Urinary bladder (tissue), 4 donors: ENCODE measurements around the gene MEI4. TPM values are rescaled to one million over a fixed set of nuclear protein-coding genes. Genes with fewer than 3 reads are reported as not detected.
"Not testable (repeated sequence)": the region's sequence is repeated elsewhere in the genome, so short reads cannot be mapped to it uniquely, and the experiment has no call there.

ENCODE experiments used
- DNase-seq: peaks from one replicate; pipeline ENCODE4 v3.0.0-alpha.2; 2015; ENCODE audit errors: extremely low spot score
- H3K27ac ChIP-seq: one replicate; pipeline ENCODE4 v1.5.1; 2013; ENCODE audit warnings: low read depth, mild to moderate bottlenecking, moderate library complexity
- H3K36me3 ChIP-seq: one replicate; pipeline ENCODE4 v1.6.1; 2013; ENCODE audit warnings: mild to moderate bottlenecking, moderate library complexity; ENCODE audit not compliant: insufficient read depth
- H3K4me1 ChIP-seq: one replicate; pipeline ENCODE4 v1.6.1; 2013; ENCODE audit warnings: mild to moderate bottlenecking, moderate library complexity; ENCODE audit not compliant: insufficient read depth
- H3K4me3 ChIP-seq: one replicate; pipeline ENCODE4 v1.5.1; 2013; ENCODE audit warnings: low read depth, low read length
- WGBS: extraction: QIAGEN DNeasy Blood & Tissue Kit; methylation state at CpG from one replicate; pipeline ENCODE4 v1.1.7; 2013; 5-methylcytosine and 5-hydroxymethylcytosine counted together
- polyA plus RNA-seq: library from polyadenylated mRNA; stranded (reverse); fragments of 200-250 nt; gene quantifications from one replicate; pipeline ENCODE4 v1.2.3, GENCODE V29; 2013
- total RNA-seq: library from RNA; depleted of rRNA; stranded (reverse); fragments of >200 nt; gene quantifications from one replicate; pipeline ENCODE4 v1.2.3, GENCODE V29; 2014
- donor health status: healthy with polysubstance abuse.
- donor health status: healthy.

Gene MEI4
- total and polyA plus RNA-seq, 2 donors = 0.01 to 0.21 TPM

DNA sequence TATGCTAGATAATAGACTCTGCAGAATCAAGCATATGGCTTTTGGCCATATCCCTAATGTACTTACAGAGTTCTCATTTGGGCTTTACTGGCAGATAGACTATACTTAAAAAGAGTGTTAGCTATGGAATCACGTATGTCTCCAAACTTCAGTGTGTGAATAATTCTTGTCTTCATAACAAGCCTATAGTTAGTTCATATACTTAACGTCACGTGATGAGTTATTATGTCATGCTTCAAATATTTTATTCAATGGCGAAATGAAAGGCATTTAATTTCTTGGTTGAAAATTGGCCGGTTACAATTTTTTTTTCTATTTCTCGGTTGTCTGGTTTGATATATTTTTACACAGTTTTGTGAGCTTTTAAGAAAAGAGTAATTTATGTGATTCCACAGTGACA, 62.7 kb downstream of the MEI4 start:
- no peak overlapping the region for H3K4me3 ChIP-seq
- 86% methylated on average over 6 of the region's 6 CpGs for WGBS
- no peak for DNase-seq
- H3K27ac ChIP-seq = no peak overlapping the region
- no peaks in the 10 kb centered on the region for H3K36me3 ChIP-seq
- no peaks in the 10 kb centered on the region for H3K4me1 ChIP-seq

DNA sequence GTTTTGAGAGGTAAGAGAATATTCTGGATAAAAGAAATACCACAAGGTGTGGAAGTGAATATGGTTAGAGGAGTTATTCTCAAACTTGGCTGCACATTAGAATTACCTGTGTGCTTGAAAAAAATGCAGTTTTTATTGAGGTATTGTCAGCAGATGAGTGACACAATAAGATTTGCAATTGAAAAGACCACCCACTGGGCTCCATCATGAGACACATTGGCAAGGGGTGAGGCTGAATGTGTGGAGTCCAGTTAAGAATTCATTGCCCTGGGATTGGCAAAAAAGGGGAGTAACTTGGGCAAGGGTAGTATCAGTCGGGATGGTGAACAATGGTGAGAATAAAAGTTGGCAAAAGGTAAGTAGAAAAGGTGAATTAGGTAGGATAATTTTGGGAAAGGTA, 63.5 kb downstream of the MEI4 start:
- DNase-seq = no peak
- Histone ChIP-seq H3K27ac (no peak overlapping the region), H3K4me3 (no peak overlapping the region), H3K4me1 (no peaks in the 10 kb centered on the region), H3K36me3 (no peaks in the 10 kb centered on the region)
- WGBS = 75% methylated on average over 1 of the region's 1 CpG

DNA sequence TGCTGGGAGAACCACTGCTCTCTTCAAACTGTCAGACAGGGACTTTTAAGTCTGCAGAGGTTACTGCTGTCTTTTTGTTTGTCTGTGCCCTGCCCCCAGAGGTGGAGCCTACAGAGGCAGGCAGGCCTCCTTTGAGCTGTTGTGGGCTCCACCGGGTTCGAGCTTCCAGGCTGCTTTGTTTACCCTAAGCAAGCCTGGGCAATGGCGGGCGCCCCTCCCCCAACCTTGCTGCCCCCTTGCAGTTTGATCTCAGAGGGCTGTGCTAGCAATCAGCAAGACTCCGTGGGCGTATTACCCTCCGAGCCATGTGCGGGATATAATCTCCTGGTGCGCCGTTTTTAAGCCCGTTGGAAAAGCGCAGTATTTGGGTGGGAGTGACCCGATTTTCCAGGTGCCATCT, 83.2 kb downstream of the MEI4 start:
- 88% methylated on average over 13 of the region's 13 CpGs for WGBS
- not testable (repeated sequence) for H3K4me3 ChIP-seq, H3K27ac ChIP-seq, H3K36me3 ChIP-seq, DNase-seq, H3K4me1 ChIP-seq

DNA sequence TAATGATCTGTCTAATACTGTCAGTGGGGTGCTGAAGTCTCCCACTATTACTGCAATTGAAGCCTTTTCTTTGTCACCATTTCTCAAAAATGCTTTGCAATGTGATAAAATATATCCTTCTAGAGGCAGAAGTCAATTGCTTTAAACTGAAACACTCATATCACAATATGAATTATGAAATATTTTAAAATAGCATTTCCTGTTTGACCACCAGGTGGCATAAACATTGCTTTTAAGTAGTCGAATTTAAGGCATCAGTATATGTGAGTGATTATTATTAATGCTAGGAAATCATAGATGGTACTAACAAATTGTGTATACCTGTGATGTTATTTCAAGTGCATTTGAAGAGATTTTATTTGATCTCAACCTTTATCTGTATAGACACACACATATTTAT, 87.5 kb downstream of the MEI4 start:
- Histone ChIP-seq H3K4me3 (no peak overlapping the region), H3K27ac (no peak overlapping the region), H3K36me3 (no peaks in the 10 kb centered on the region), H3K4me1 (no peaks in the 10 kb centered on the region)
- DNase-seq = no peak
- WGBS = 22% methylated on average over 1 of the region's 1 CpG

DNA sequence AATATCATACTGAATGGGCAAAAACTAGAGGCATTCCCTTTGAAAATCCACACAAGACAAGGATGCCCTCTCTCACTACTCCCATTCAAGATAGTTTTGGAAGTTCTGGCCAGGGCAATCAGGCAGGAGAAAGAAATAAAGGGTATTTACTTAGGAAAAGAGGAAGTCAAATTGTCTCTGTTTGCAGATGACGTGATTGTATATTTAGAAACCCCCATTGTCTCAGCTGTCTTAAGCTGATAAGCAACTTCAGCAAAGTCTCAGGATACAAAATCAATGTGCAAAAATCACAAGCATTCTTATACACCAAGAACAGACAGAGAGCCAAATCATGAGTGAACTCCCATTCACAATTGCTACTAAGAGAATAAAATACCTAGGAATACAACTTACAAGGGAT, 99.3 kb downstream of the MEI4 start:
- not testable (repeated sequence) for H3K36me3 ChIP-seq, H3K27ac ChIP-seq, H3K4me3 ChIP-seq, H3K4me1 ChIP-seq, DNase-seq
- 67% methylated on average over 1 of the region's 1 CpG for WGBS

DNA sequence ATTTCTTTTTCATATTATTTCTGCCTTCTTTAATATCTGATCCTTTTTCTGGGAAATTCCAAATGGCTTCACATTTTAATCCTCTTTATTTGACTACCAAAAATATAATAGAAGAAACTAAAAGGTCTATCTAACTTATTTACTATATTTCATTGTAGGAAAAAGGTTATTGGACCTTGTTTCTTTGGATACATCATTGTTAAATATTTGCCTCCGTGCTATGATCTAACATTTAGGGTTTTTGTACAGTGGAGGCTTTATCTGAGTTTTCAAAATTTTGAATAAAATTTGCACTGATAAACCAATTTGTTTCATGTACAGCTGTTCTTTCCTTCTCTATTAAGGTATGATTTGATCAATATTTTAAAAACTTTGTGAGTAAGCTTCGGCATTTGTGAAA, 109.5 kb downstream of the MEI4 start:
- Histone ChIP-seq H3K4me3 (no peak overlapping the region), H3K4me1 (no peaks in the 10 kb centered on the region), H3K36me3 (no peaks in the 10 kb centered on the region), H3K27ac (no peak overlapping the region)
- DNase-seq = no peak
- 84% methylated on average over 2 of the region's 2 CpGs for WGBS

DNA sequence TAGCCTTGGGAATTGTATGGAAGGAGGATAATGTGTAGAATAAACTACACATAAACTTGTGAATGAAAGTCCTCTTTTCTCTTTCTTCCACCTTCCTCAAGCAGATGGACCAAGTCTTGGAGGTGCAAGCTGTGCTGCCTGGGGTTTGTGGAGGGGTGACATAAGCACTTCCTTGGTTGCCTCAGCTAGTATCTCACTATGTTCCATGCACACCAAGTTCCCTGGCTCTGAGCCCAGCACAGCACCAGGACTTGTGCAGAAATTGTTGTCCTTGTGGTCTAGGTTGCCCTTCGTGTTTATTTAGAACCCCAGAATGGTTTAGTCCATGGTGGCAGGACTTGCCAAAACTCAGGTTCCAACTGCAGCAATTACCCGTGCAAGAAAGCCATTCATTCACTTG, 110.3 kb downstream of the MEI4 start:
- DNase-seq = no peak
- Histone ChIP-seq H3K36me3 (no peaks in the 10 kb centered on the region), H3K4me3 (no peak overlapping the region), H3K4me1 (no peaks in the 10 kb centered on the region), H3K27ac (no peak overlapping the region)
- 88% methylated on average over 2 of the region's 2 CpGs for WGBS

DNA sequence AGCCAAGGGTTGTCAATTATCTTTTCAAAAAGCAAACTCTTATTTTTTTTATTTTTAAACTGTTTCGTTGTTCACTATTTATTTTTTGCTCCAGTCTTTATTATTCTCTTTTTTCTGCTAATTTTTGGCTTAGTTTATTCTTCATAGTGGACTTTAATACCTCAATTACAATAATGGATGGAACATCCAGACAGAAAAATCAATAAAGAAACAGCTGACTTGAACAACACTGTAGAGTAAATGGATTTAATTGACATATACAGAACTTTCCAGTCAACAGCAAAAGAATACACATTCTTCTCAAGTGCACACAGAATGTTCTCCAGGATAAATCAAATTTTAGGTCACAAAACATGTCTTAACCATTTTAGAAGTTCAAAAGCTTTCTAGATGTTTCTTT, 111.5 kb downstream of the MEI4 start:
- no peaks in the 10 kb centered on the region for H3K36me3 ChIP-seq
- H3K4me3 ChIP-seq = no peak overlapping the region
- WGBS = 79% methylated on average over 1 of the region's 1 CpG
- no peaks in the 10 kb centered on the region for H3K4me1 ChIP-seq
- no peak overlapping the region for H3K27ac ChIP-seq
- DNase-seq = no peak

DNA sequence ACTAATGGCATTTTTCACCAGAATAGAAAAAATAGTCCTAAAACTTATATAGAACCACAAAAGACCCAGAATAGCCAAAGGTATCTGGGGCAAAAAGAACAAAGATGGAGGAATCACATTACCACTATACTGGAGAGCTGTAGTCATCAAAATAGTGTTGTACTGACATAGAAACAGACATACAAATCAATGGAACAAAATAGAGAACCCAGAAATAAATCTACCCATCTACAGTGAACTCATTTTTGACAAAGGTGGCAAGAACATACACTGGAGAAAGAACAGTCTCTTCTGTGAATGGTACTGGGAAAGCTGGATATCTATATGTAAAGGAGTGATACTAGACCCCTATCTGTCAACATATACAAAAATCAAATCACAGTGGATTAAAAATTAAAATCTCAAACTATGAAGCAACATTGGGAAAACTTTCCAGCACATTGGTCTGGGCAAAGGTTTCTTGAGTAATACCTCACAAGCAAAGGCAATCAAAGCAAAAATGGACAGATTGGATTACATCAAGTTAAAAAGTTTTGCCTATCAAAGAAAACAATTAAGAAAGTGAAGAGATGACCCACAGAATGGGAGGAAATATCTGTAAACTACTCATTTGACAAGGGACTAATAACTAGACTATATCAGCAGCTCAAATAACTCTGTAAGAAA, 120.5 kb downstream of the MEI4 start:
- Histone ChIP-seq H3K4me3 (no peak overlapping the region), H3K4me1 (no peaks in the 10 kb centered on the region), H3K27ac (no peak overlapping the region), H3K36me3 (no peaks in the 10 kb centered on the region)
- no peak for DNase-seq

DNA sequence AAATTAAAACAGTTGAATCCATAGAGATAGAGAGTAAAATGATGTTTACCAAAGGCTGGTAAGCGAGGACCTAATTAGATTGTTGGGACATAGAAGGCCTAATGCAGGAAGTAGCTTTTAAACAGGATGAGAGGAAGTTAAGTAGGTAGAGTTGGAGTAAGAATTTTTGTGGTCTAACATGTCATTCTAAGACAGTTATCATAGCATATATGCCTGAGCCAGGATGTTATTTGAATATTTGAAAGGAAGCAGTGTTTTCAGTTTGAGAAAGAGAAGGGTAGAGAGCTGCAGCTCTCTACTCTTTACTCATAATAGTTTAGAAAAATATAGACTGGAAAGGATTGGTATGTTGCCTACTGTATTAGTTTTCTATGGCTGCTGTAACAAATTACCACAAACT, 121.6 kb downstream of the MEI4 start:
- no peak for DNase-seq
- no peaks in the 10 kb centered on the region for H3K4me1 ChIP-seq
- H3K4me3 ChIP-seq = no peak overlapping the region
- H3K27ac ChIP-seq = no peak overlapping the region
- WGBS = 76% methylated on average over 1 of the region's 1 CpG
- H3K36me3 ChIP-seq = no peaks in the 10 kb centered on the region

DNA sequence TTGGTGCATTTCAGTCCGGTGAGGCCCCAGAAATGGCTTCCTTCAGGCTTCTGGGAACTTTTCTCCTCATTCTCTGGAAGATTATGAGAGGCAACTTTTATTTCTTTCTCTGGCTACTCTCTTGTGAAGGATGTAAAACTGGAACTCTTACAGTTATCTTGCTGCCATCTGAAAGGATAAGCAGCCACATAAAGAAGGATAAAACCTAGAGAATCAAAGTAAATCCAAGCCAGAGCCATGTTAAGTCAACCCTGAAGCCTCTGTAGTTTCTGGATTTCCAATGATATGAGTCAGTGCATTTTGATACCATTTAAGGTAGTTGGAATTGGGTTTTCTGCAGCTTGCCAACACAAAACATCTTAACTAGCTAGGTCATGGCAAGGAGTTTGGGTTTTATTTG, 123.6 kb downstream of the MEI4 start:
- WGBS = 63% methylated on average over 1 of the region's 1 CpG
- Histone ChIP-seq H3K27ac (no peak overlapping the region), H3K4me1 (no peaks in the 10 kb centered on the region), H3K4me3 (no peak overlapping the region), H3K36me3 (no peaks in the 10 kb centered on the region)
- DNase-seq = no peak

DNA sequence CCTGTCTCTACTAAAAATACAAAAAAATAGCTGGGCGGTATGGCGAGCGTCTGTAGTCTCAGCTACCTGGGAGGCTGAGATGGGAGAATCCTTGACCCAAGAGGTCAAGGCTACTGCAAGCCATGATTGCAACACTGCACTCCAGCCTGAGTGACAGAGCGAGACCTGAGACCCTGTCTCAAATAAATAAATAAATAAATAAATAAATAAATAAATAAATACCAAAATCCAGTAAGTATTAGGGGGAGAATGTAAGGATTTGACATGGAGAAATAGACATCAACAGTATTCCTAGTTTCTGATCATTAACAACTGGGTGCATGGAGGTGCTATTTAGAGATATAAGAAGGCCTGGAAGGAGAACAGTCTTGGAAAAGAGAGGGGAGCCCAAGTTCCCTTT, 125.7 kb downstream of the MEI4 start:
- 96% methylated on average over 4 of the region's 4 CpGs for WGBS
- Histone ChIP-seq H3K4me1 (no peaks in the 10 kb centered on the region), H3K27ac (no peak overlapping the region), H3K4me3 (no peak overlapping the region), H3K36me3 (no peaks in the 10 kb centered on the region)
- DNase-seq = no peak

DNA sequence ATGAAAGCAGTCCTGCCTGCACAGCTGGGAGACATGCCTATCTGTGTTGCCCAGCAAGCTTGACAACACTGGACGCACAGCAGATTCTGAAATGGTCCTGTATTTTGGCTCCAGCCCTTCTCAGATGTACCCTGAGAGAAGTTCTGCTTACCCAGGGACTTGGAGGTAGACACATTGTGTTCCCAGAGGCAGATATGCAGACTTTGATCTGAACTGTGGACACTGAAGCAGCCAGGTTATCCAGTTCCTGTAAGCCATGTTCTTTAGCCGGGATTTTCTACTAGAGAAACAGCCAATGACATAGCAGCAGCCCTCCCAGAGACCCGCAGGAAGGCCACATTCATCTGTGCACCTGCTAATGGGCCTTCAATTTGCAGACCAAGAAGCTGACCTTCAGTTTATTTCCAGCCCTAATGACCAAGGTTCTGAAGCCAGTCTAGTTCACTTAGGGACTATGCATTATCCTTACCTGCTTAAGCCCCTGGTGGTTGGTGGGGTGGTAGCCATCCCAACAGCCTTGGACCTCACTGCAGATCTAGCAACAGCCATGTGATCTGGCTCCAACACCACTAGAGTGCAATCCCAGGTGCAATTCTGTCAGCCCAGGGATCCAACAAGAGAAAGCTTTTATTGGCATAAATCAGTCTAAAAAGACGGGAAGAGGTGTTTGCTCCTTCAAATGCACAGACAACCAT, 134.2 kb downstream of the MEI4 start:
- 83% methylated on average over 4 of the region's 4 CpGs for WGBS
- no peak for DNase-seq
- Histone ChIP-seq H3K4me3 (no peak overlapping the region), H3K27ac (no peak overlapping the region), H3K4me1 (no peaks in the 10 kb centered on the region), H3K36me3 (no peaks in the 10 kb centered on the region)

DNA sequence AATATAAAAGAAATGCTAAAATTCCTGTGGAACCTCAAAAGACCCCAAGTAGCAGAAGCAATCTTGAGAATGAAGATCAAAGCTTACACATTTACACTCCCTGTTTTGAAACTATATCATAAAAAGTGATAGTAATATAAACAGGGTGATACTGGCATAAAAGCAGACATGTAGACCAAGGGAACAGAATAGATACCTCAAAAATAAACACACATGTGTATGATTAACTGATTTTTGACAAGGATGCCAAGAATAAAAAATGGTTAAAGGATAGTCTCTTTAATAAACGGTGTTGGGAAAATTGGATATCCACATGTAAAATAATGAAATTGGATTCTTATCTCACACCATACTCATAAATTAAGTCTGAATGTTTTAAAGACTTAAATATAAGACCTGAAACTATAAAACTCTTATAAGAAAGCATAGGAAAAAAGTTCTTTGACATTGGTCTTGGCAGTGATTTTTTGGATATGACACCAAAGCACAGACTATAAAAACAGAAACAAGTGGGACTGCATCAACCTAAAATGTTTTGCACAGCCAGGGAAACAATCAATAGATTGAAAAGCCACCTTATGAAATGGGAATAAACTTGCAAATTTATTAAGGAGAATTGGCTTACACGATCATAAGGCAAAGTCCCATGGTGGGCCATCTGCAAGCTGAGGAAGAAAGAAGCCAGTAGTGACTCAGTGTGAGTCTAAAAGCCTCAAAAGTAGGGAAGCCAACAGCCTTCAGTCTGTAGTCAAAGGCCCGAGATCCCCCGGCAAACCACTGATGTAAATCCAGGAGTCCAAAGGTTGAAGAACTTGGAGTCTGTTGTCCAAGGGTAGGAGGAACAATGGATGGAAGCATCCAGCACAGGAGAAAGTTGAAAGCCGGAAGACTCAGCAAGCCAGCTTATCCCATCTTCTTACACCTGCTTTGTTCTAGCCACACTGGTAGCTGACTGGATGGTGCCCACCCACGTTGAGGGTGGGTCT, 144.3 kb downstream of the MEI4 start:
- no peak for DNase-seq
- no peaks in the 10 kb centered on the region for H3K4me1 ChIP-seq
- no peak overlapping the region for H3K4me3 ChIP-seq
- no peaks in the 10 kb centered on the region for H3K36me3 ChIP-seq
- 84% methylated on average over 6 of the region's 6 CpGs for WGBS
- H3K27ac ChIP-seq = no peak overlapping the region
